ENCODE results near the gene LARGE2. TPM values are rescaled to one million over a fixed set of nuclear protein-coding genes. Genes with fewer than 3 reads are reported as not detected.

LARGE2 gene
- total and polyA plus RNA-seq, 9 of the 15 experiments (the other 6 are each of a cell fraction or from before 2014, with no cell fraction given): 0.56 to 14.1 (median 6.6) TPM

DNA sequence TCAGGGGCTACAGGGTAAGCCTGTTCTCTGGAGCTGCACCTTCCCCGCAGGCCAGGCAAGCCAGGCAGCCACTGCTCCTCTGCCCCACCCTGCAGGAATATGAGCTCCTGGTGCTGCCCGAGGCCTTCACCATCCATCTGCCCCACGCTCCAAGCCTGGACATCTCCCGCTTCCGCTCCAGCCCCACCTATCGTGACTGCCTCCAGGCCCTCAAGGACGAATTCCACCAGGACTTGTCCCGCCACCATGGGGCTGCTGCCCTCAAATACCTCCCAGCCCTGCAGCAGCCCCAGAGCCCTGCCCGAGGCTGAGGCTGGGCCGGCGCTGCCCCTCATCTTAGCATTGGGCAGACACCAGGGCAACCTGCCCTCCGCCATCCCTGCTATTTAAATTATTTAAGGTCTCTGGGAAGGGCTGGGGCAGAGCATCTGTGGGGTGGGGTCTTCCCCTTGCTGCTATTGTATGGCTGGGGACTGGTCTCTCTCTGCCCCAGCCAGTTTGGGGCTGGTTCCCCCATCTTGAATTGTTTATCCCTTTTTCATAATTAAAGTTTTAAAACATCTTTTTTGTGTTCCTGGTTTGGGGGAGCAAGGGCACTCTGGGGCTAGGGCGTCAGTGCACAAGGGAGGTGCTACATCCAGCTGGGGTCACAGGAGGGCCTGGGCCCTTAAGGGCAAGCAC lies 6.2 kb downstream of the LARGE2 start:
- ATAC-seq: no peak
- no peak overlapping the region for H3K4me2 ChIP-seq (ENCODE audit: insufficient read depth, low read length)

GRCh38 chr11:45929486-45930030 lies 7.1 kb downstream of the LARGE2 start:
- ChIA-PET POLR2A (interaction anchor here (0.6 to 1.3 kb wide), 5 partner anchors 10 to 24 kb away, joined by 3 to 5 read pairs (median 3); no protein-coding TSS in a partner anchor), CTCF (ENCODE audit: low intra/inter-chr PET ratio) (no interaction called here)
- Histone ChIP-seq H2AFZ (ENCODE audit: low read depth, low read length) (no peak overlapping the region), H3K9me1 (ENCODE audit: control insufficient read depth, insufficient read depth, low read length) (no peaks in the 10 kb centered on the region), H3K27ac (ENCODE audit: extremely low read depth, low read depth, low read length) (no peak overlapping the region), H3K4me1 (replicated peaks in 1 of 2; ENCODE audit: control insufficient read depth in 2 of 2, insufficient read depth in 2 of 2, low read length in 2 of 2) (peaks cover 5 to 47% of the 10 kb centered on the region in 2 experiments; a peak in 3 of 5 replicates), H3K79me2 (ENCODE audit: control insufficient read depth, insufficient read depth, low read length) (no peaks in the 10 kb centered on the region), H3K36me3 (ENCODE audit: control insufficient read depth, insufficient read depth, low read length) (peaks cover 30% of the 10 kb centered on the region; the same call in 2 of the 3 replicates), H3K4me2 (ENCODE audit: insufficient read depth, low read length) (no peak overlapping the region), H3K9ac (ENCODE audit: insufficient read depth in 1 of 2, low read depth in 2 of 2, low read length in 2 of 2) (peak overlapping the region in 1 of 2 experiments; percentile 85; a peak in 2 of 4 replicates), H3K4me3 (no peak overlapping the region), H3K27me3 (ENCODE audit: control insufficient read depth in 2 of 2, insufficient read depth in 2 of 2, low read length in 2 of 2) (no peaks in the 10 kb centered on the region), H4K20me1 (replicated peaks; ENCODE audit: control insufficient read depth, insufficient read depth, low read length) (no peaks in the 10 kb centered on the region; the same call in none of the 2 replicates), H3K9me3 (replicated peaks; ENCODE audit: control insufficient read depth, insufficient read depth, low read depth, low read length) (no peaks in the 10 kb centered on the region)
- no TSS peak for BruUV-seq (replicated peaks)
- intact Hi-C loops (cut with micrococcal nuclease) (no loop called here), in situ Hi-C loops (cut with MboI) (no loop called here)
- ATAC-seq: peak; percentile 16
- DNase-seq (ENCODE audit: extremely low read depth in 1 of 4, low spot score in 3 of 4): no peak
- 49% methylated on average over 8 of the region's 10 CpGs for WGBS (ENCODE audit: insufficient coverage, low coverage, missing lambda C conversion rate)
- TF ChIP-seq ZNF347 (CRISPR knock-in tag; IDR thresholded peaks at IDR 0.05; ENCODE audit: low read depth): no peak
- no peak for TF ChIP-seq KLF16 (IDR thresholded peaks at IDR 0.05)
- TF ChIP-seq ZNF174 (CRISPR knock-in tag; IDR thresholded peaks at IDR 0.05): no peak
- TF ChIP-seq CHCHD3 (CRISPR knock-in tag; IDR thresholded peaks at IDR 0.05): no peak
- peak; percentile 35 for TF ChIP-seq TBP (optimal IDR thresholded peaks at IDR 0.05; ENCODE audit: low read depth, low read length)
- TF ChIP-seq ETV1 (tag; conservative IDR thresholded peaks at IDR 0.05; ENCODE audit: low read depth): no peak
- TF ChIP-seq POLR2G (IDR thresholded peaks at IDR 0.05; ENCODE audit: low read depth, low read length): no peak; the same call in none of the 2 replicates
- no peak for FAIRE-seq

More for the DNA sequence above, 6.2 kb downstream of the LARGE2 start:
- no peak overlapping the region for H2AFZ ChIP-seq (ENCODE audit: low read depth, low read length)
- no peaks in the 10 kb centered on the region; the same call in none of the 2 replicates for H4K20me1 ChIP-seq (replicated peaks; ENCODE audit: control insufficient read depth, insufficient read depth, low read length)
- no peak for TF ChIP-seq RBFOX2 (IDR thresholded peaks at IDR 0.05; ENCODE audit: low read depth, low read length)
- no peak for TF ChIP-seq ASH1L (IDR thresholded peaks at IDR 0.05; ENCODE audit: borderline replicate concordance, low read depth, partially characterized antibody)
- no peak for TF ChIP-seq ZNF785 (CRISPR knock-in tag; IDR thresholded peaks at IDR 0.05)
- TF ChIP-seq POLR2G (IDR thresholded peaks at IDR 0.05; ENCODE audit: low read depth, low read length): peak; percentile 38
- H3K36me3 ChIP-seq (ENCODE audit: control insufficient read depth, insufficient read depth, low read length): peaks cover 21% of the 10 kb centered on the region; the same call in 1 of the 3 replicates
- no peak overlapping the region for H3K27ac ChIP-seq (ENCODE audit: extremely low read depth, low read depth, low read length)
- intact Hi-C loops (cut with micrococcal nuclease) (no loop called here), in situ Hi-C loops (cut with MboI) (no loop called here)
- no peaks in the 10 kb centered on the region for H3K9me3 ChIP-seq (replicated peaks; ENCODE audit: control insufficient read depth, insufficient read depth, low read depth, low read length)
- ChIA-PET POLR2A (interaction anchor here (0.7 to 1.3 kb wide), 2 partner anchors 11 to 67 kb away, joined by 3 to 4 read pairs; no protein-coding TSS in a partner anchor), CTCF (ENCODE audit: low intra/inter-chr PET ratio) (no interaction called here)
- H3K4me3 ChIP-seq: no peak overlapping the region
- H3K9ac ChIP-seq (ENCODE audit: insufficient read depth in 1 of 2, low read depth in 2 of 2, low read length in 2 of 2): peak overlapping the region in 1 of 2 experiments; percentile 28; a peak in 1 of 4 replicates
- H3K9me1 ChIP-seq (ENCODE audit: control insufficient read depth, insufficient read depth, low read length): no peaks in the 10 kb centered on the region
- FAIRE-seq: no peak
- DNase-seq (ENCODE audit: extremely low read depth in 1 of 4, low spot score in 3 of 4): no peak
- no peaks in the 10 kb centered on the region for H3K27me3 ChIP-seq (ENCODE audit: control insufficient read depth in 2 of 2, insufficient read depth in 2 of 2, low read length in 2 of 2)
- no peaks in the 10 kb centered on the region for H3K79me2 ChIP-seq (ENCODE audit: control insufficient read depth, insufficient read depth, low read length)
- no TSS peak for BruUV-seq (replicated peaks)
- 90% methylated on average over 9 of the region's 13 CpGs for WGBS (ENCODE audit: insufficient coverage, low coverage, missing lambda C conversion rate)
- peaks cover 5 to 49% of the 10 kb centered on the region in 2 experiments; a peak in 3 of 5 replicates for H3K4me1 ChIP-seq (replicated peaks in 1 of 2; ENCODE audit: control insufficient read depth in 2 of 2, insufficient read depth in 2 of 2, low read length in 2 of 2)

All from K562 (cell line).